Epithelial cell of esophagus (primary cell): Measurements from ENCODE around the gene ST6GALNAC6.

Experiments
- DNase-seq: peaks from one replicate; pipeline ENCODE4 v3.0.0; 2010; ENCODE audit warnings: low read depth
- H3K4me3 ChIP-seq: 2 replicates; pipeline ENCODE4 v1.5.1; 2011; ENCODE audit warnings: mild to moderate bottlenecking, low read length, control low read depth
- CTCF ChIP-seq: IDR thresholded peaks from 2 replicates; pipeline ENCODE4 v1.5.1; 2011; ENCODE audit warnings: low read depth, mild to moderate bottlenecking, low read length, control low read depth, inconsistent platforms; ENCODE audit not compliant: insufficient read depth; ENCODE audit errors: missing control alignments

The ST6GALNAC6 gene

GRCh38 chr9:127857278-127857677 is 42.1 kb downstream of the ST6GALNAC6 start:
- DNase-seq: no peak
- no peak for TF ChIP-seq CTCF
- no peak overlapping the region for H3K4me3 ChIP-seq

GRCh38 chr9:127856729-127857116 is 42.7 kb downstream of the ST6GALNAC6 start:
- no peak for DNase-seq
- H3K4me3 ChIP-seq: no peak overlapping the region
- no peak for TF ChIP-seq CTCF

GRCh38 chr9:127856094-127856728 is 43.2 kb downstream of the ST6GALNAC6 start:
- H3K4me3 ChIP-seq: no peak overlapping the region
- no peak for TF ChIP-seq CTCF
- DNase-seq: no peak

GRCh38 chr9:127855522-127855921 is 43.9 kb downstream of the ST6GALNAC6 start:
- no peak for DNase-seq
- no peak for TF ChIP-seq CTCF
- no peak overlapping the region for H3K4me3 ChIP-seq

- no peak for DNase-seq
- TF ChIP-seq CTCF: no peak
- H3K4me3 ChIP-seq: no peak overlapping the region
These were observed 44.4 kb downstream of the ST6GALNAC6 start for GRCh38 chr9:127854960-127855359.

GRCh38 chr9:127854184-127854806 is 45.1 kb downstream of the ST6GALNAC6 start, which contains the start of gene ENG:
Gene ENG, minus strand, starts transcription at chr9:127854658. Its CDS starts 303 bp downstream, at chr9:127854355.
- TF ChIP-seq CTCF: no peak
- no peak within 1 kb of the TSS for H3K4me3 ChIP-seq
- DNase-seq: peak; percentile 53
